HG02798 (cell line): ENCODE measurements around the gene SEMA4B.

Experiments
- ATAC-seq: cut with Tn5 transposase; IDR thresholded peaks from one replicate; pipeline ENCODE4 v1.9.1; 2021; ENCODE audit warnings: mild to moderate bottlenecking; ENCODE audit not compliant: unreplicated experiment, poor library complexity

The SEMA4B gene

DNA sequence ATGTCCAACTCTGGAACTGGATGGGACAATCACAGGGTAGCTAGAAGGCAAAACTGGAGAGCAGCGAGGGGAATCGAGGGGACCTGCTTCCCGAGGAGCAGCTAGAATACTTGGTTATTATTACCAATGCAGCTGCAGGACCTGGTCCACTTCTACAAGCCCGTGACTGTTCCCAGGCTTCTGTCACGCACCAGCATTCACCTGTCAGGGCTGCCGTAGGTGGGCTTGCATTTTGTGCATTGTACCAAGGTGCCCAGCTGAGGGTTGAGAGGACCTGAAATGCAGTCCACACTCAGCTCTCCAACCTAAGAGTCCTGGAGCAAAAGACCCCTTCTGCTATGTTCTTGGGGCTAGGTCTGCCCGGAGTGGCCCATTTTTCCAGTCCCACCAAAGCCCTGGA, 2.3 kb downstream of the SEMA4B start:
- no peak for ATAC-seq

DNA sequence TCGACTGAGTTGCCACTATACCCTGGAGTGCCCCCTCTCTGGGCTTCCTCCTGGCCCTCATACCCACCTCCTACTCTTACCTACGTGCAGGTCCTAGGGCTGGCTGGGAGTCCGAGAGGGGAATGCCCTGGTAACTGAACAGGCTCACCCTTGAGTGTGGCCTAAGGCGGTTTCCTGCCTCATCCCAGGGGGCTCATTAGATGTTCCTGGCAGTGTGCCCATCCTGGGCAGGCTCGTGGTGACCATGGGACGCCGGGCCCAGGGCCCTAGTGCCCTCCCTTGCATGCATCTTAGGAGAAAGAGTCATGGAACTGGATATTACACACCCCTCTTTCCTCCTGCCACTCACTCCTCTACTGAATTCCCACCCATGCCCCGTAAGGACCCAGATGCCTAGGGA, 2.8 kb downstream of the SEMA4B start:
- ATAC-seq: no peak

DNA sequence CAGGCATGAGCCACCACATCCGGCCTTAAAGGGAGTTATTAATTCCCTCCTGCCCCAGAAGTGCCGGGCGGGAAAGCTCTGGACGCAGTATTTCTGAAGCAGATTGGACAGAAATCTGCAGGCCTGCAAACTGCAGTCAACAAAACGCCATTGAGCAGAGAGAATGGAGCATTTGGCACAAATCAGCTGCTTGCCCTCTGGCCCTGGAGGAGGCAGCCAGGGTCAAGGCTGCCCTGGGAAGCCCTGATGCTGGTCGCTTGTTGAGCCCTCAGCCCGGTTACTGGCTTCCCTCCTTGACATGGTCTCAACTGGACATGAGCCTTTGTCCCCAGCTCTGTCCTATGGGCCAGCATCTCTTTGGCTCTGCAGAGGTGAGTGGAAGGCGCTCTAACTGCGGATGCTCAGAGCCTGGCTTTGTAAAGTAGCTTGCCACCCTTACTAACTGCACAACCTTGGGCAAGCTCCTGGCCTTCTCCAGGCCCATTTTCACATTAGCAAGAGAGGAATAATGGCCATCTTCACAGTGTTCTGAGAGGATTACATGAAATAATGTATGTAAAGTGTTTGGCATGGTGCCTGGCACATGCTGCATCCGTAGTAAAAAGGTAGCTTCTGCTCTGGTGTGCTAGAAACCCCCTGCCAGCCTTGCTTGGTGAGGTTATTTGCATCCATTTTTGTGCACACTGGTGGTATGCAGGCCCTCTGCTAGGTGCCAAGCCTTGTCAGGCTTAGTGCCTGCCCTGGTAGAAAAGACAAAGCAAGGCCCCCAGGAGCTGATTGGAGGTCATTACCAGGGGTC, 4.1 kb downstream of the SEMA4B start:
- ATAC-seq: no peak

DNA sequence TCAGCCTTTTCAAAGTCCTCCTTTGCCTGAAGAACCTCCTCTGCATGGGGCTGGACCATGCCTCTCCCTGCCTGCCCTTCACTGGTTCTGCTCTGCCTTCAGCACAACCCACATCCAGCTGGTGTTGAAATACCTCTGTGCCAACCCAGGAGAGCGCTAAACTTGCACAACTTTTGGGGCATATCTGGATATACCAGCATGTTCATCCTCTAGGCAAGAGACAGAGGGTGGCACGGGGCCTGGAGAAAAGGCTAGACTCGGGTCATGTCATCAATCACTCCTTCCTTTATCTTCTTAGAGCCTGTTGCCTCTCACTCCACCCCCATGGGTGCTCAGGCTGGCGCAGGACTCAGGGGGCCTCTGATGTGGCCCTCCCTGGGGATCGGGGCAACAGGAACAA, 4.8 kb downstream of the SEMA4B start:
- ATAC-seq: no peak

DNA sequence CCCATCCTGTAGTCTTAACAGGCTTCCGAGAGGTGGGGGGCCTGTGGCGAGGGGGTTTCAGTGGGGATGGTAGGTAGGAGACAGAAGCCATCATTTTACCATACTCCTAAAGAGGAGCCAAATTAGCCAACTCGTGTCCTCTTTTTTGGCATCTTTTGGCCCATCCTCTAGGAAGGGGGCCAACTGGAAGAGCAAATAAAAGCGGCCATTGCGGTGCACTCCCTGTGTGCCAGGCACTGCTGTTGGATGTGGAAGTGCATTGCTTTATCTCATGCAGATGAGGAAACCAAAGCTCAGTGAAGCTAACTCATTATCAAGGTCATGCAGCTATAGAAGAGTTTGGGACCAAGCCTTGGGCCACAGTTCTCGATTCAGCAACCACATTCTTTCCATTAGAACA, 6.1 kb downstream of the SEMA4B start:
- ATAC-seq: no peak

DNA sequence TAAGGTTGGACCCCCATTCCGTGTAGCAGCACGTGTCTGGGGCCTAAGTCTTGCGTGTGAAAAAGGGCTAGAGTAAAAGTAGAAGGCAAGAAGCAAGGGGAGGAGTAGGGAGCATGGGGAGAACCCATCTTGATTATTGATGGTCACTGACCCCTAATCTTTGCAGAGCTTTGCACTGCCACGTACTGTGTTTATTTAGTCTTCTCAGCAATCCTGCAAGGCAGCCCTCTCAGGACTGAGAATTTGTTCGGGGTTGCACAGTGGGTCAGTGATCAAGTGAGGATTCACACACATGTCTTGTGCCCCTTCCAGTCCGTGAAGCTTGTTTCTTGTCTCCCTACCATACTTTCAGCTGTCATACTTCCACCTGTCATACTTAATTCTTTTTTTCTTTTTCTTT, 7.2 kb downstream of the SEMA4B start:
- no peak for ATAC-seq

DNA sequence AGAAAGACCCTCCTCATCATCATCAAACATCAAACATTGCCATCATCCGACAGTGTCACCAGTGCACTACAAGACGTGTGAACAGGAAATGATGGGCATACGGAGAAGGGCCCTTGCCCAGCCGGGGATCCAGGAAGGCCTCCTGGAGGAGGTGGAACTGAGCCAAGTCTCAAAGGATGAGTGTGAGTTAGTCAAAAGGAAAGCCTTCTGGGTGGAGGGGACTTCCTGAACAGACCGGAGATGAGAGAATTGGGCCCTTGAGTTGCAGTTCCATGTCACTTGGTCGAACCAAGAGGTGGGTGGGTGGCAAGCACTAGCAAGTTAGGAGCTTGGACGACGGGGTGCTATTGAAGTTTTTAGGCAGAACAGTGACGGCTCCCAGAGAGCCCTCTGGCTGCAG, 8.5 kb downstream of the SEMA4B start:
- peak; percentile 57 for ATAC-seq

DNA sequence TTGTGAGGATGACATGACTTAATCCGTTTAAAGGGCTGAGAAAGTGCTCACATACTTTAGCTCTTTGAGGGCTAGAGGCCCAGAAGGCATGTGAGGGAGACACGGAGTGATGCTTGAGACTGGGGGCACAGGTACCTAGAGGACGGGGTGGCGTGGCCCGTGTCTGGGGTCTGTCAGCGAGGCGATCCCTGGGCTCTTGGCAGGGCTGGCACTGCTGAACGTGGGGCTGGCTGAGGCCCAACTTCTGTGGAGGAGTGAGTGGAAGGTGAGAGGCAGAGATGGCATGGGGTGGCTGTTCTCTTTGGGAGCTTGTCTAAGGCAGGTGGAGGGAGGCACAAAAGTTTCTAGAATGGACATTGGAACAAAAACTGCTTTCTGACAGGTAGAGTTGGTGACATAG, 9.5 kb downstream of the SEMA4B start:
- no peak for ATAC-seq

DNA sequence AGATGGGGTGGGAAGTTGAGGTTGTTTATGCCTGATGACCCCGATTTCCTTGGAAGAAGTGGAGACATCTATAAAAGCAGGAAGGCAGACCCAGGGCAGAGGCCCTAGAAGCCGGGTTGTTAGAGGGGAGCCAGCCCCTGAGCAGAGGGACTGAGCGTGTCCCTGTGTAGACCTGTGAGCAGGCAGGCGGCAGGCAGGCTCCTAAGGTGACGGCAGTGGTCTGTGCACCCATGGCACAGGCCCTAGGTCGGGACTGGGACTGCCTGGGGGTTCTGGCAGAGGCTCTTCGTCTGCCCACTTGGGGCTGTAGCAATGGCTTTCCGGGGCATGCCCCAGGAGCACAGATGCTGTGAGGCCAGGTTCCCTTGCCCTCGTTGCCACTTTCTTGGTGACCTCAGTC, 9.9 kb downstream of the SEMA4B start:
- no peak for ATAC-seq

DNA sequence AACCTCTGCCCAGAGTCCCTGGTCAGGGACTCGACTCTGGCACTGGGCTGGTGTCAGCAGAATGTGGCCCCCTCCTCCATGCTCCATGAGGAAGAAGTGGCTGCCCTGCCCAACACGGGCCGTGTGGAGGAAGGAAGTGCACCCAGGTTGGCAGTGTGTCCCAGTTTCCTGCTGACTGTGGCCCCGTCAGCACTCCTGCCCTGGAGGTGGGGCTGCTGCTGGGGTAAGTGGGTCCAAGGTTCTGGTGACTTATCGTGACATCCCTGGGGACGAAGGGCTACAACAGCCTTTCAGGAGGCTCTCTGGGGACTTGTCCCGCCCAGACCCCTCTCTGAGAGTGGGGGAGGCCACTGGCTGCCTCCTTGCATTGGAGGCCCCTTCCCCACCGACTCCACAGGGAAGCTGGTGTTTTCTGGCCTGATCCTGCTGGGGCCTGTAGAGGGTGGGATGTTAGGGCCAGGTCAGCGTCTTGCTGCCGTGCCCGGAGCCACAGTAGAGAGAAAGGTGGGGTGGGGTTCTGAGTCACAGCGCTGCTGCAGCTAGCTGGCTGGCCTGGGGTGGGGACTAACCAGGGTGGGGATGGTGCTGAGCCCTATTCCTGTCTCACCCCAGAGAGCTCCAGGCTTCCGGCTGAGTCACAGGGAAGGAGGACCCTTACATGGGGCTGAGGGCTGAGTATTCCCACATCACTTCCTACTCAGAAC, 10.5 kb downstream of the SEMA4B start:
- no peak for ATAC-seq

DNA sequence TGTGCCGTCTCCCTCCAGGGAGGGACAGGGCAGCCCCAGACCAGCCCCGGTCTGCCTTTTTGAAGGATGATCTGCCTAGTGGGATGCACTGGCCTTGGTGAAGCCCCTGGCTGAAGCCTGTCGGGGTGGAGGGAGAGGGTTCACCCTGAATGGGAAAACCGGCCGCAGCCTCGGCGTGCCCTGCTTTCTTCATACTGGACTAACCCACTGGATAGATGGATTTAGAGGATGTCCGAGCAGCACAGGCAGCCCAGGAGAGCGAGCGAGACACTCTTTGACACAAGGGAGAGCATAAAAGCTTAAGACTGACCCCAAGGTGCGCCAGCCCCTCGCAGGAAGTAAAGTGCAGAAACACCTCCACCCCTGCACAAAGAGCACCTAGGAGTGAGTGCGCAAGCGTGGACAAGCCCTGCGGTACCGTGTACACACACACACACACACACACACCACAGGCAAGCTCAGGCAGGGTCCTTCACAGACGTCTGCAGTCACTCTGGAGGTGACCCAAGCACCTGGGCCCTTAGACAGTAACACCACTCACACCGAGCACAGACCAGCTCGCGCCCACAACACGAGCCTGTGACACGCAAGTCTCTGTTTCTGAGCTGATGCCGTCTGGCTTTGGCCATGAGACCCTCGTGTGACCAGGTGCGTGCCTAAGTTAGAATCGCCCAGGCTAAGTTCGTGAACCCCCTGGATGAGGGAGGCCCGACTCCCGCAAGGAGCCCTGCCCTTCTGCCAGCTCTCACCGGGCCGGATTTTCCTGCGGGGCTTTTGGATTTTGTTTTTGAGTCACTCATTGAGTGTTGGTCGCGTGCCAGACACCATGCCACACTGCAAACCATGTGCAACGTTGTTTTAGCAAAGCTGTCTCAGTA, 11.3 kb downstream of the SEMA4B start:
- ATAC-seq: no peak

DNA sequence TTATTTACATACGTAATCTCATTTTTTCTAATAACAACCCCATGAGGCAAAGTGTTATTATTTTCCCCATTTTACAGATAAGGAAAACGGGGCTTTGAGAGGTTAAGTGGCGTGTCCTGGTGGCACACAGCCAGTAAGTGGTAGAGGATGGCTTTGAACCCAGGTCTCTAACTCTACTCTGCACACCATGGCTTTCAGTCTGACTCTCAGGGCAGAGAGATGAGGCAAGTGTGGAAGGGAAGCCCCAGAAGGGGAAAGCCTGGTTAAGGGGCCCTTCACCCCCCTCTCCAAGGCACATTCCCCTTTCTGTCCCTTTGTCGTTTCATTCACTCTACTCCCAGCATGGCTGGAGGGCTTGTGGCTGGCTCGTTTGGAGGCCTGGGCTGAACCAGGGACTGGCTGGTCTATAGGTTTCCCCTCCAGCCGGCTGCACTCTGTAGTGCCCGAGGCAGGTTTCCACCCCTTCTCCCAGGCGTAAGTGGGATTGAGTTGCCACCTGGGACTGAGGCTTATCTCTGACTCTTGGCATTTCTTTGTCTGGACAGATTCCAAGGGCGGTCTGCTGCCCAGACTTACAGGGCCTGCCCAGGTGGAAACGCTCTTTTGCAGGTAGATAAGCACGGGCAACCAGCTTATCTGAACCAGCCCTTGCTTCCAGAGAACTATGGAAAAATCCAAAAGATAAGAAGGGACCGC, 12.1 kb downstream of the SEMA4B start:
- ATAC-seq: no peak

DNA sequence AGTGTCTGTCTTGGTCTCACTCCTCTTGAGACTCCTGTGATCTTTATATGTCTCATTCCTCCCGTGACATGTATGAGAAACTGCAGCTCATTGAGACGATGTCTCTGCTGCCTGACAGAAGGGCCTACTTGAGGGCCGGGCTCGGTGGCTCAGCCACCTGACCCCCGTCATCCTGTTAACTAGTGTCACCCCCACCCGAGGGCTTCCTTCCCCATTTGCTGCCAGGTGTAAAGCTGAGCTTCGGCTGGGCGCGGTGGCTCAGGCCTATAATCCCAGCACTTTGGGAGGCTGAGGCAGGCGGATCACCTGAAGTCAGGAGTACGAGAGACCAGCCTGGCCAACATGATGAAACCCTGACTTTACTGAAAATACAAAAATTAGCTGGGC, 12.7 kb downstream of the SEMA4B start:
- ATAC-seq: no peak

DNA sequence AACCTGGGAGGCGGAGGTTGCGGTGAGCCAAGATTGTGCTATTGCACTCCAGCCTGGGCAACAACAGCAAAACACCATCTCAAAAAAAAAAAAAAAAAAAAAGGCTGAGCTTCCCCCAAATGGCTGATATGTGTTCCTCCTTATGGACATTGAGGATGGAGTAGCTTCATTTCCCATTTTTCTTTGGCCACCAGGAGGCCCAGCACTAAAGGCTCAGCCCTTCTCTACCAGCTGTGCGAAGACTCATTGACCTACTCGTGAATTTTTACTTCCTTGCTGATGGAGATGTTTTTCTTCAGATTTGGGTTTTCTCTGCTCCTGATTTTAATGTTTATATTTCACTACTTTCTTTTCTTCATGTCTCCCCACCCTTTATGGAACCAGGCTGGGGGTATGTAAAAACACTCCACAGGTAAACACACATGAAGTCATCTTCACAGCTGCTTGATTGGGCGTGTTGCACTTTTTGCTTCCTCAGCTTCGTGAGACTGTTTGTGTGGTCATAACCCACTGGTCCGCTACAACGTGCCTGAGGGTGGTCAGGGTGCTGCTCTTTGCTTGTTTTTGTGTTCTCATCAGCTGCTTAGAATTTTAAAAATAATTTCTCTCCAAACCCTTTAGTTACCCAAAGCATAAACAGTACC, 13.5 kb downstream of the SEMA4B start:
- ATAC-seq: no peak

DNA sequence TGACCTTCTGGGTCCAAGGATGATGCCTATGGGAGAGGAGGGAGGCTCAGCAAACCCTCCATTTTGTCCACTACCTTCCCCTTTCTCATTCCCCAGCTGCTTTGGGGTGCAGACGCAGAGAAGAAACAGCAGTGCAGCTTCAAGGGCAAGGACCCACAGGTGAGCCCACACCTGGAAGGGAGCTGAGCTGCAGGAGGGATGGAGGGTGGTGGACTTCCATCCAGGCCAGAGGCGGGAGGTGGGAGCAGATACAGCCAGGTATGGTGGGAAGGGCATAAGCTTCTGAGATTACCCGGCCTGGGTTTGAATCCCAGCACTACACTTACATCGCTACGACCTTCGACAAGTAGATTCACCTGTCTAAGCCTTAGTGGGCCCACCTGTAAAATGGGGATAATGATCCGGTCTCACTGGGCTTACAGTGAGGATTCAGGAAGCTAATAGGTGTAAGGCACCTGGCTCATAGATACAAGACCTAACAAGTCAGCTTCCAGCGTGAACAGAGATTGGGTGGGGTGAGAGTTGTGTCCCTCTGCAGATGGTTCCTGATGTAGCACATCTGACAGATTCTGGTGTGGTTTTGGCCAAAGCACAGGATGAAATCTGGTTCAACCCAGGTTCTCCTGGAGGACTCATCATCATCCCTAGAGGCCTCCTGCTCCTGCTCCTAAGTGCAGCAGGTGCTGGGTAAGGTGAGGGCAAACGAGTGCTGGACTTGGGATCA, 16.7 kb downstream of the SEMA4B start:
- ATAC-seq: no peak

DNA sequence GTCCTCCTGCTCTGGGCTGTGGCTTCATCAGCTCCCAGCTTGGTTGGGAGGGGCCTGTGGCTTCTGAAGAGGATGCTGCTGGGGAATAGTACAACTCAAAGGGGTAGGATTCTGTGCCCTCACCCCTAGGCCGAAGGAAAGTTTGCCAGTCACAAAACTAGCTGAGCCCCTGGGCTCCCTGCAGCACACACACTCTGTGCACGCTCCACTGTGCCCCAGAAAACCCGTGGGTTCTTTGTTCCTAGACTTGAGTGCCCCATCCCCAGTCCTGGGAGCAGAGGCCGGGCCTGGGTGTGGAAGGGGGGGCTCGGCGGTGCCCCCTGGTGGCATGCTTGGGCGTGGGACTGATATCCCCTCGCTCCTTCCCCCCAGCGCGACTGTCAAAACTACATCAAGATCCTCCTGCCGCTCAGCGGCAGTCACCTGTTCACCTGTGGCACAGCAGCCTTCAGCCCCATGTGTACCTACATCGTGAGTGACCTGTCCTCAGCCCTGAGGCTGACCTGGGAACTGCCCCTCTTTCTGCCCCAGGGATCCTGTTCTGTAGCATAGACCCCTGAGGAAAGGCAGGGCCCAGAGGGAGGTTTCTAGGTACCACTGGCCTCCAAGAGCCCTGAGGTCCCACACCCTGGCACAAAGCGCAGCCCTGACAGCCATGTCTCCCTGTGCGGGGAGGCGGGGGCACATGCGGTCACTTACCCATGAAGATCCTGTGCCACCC, 18.5 kb downstream of the SEMA4B start:
- ATAC-seq: no peak

DNA sequence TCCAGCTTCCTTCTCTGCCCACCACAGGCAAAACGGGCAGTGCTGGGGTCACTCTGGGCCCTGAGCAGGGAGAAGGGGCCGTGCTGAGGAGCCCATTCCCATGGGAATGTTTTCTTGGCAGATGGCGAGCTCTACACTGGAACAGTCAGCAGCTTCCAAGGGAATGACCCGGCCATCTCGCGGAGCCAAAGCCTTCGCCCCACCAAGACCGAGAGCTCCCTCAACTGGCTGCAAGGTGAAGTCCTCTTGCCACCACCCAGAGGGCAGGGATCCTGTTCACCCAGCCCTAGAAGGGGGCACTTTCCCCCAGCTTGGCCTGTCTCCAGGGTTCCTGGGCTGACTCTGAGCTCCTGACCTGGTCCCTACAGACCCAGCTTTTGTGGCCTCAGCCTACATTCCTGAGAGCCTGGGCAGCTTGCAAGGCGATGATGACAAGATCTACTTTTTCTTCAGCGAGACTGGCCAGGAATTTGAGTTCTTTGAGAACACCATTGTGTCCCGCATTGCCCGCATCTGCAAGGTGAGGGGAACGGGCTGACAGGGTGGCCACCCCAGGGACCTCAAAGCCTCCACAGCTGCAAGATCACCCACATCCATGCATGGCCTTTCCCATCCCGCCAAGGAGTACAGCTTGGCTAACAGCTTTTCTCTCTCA, 20.2 kb downstream of the SEMA4B start:
- ATAC-seq: no peak

DNA sequence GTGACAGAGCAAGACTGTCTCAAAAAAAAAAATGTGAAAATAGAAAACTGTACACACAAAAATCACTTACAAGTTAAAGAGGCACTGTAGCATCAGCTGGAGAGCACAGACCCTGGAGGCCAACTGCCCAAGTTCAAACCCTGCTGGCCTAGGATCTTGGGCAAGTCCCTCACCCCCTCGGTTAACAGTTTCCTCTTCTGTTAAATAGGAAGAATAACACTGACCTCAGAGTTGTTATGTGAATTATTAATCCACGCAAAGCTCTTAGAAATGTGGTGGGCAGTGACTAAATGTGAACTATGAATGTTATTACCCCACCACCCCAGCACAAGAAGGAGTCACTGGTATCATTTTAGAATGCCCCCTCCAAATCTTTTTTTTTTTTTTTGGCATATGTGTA, 21.4 kb downstream of the SEMA4B start:
- no peak for ATAC-seq
